H1 (cell line): Measurements from ENCODE around the gene CTNND2. TPM values are rescaled to one million over a fixed set of nuclear protein-coding genes. Genes with fewer than 3 reads are reported as not detected.

Experiments used
- CTCF ChIA-PET: fragments of 300-600 bp; sonication (Branson Sonifier 250); formaldehyde crosslinking; loops from one replicate; lab custom pipeline; 2021; ENCODE audit not compliant: partially characterized antibody; lab: Charles Lee
- POLR2A ChIA-PET: fragments of 300-600 bp; sonication (Branson Sonifier 250); formaldehyde crosslinking; loops from one replicate; lab custom pipeline; 2021; ENCODE audit warnings: inconsistent platforms; ENCODE audit not compliant: partially characterized antibody; lab: Charles Lee
- DNase-seq, 2 experiments: peaks; one replicate each; pipeline versions ENCODE4 v3.0.0 to v3.0.0-alpha.2; 2010 to 2022; ENCODE audit warnings: low spot score in 2 of 2, low read depth in 1 of 2, mixed read lengths in 1 of 2
- FAIRE-seq: peaks from 2 replicates; lab custom pipeline; 2011; peaks lifted over from hg19 to GRCh38; lab: Jason Lieb, UNC
- H2AFZ ChIP-seq: 2 replicates; pipeline ENCODE4 v1.8.1; 2012; ENCODE audit warnings: low read length, inconsistent platforms
- H2AK5ac ChIP-seq: 2 replicates; pipeline ENCODE4 v1.6.1; 2013; ENCODE audit warnings: low read depth, low read length
- H2BK120ac ChIP-seq: replicated peaks from 2 replicates; pipeline ENCODE3; 2013; ENCODE audit warnings: low read depth, low read length, inconsistent platforms
- H2BK12ac ChIP-seq: 2 replicates; pipeline ENCODE4 v1.6.1; 2013; ENCODE audit warnings: low read depth, low read length
- H2BK15ac ChIP-seq: 2 replicates; pipeline ENCODE4 v1.6.1; 2013; ENCODE audit warnings: low read length
- H2BK20ac ChIP-seq: 2 replicates; pipeline ENCODE4 v1.6.1; 2013; ENCODE audit warnings: low read length
- H2BK5ac ChIP-seq: 2 replicates; pipeline ENCODE4 v1.6.1; 2013; ENCODE audit warnings: low read depth, low read length
- H3K14ac ChIP-seq: 2 replicates; pipeline ENCODE4 v1.6.1; 2013; ENCODE audit warnings: inconsistent platforms; ENCODE audit not compliant: insufficient read length
- H3K18ac ChIP-seq: 2 replicates; pipeline ENCODE4 v1.6.1; 2013; ENCODE audit warnings: low read length; ENCODE audit errors: extremely low read depth
- H3K23ac ChIP-seq: 2 replicates; pipeline ENCODE4 v1.6.1; 2013; ENCODE audit warnings: inconsistent platforms; ENCODE audit not compliant: insufficient read length
- H3K23me2 ChIP-seq: 2 replicates; pipeline ENCODE4 v1.6.1; 2013; ENCODE audit warnings: low read depth, low read length
- H3K27ac ChIP-seq: 2 replicates; pipeline ENCODE4 v1.6.1; 2011; ENCODE audit warnings: low read depth, low read length, inconsistent platforms
- H3K27me3 ChIP-seq, 4 experiments: replicated peaks in 1 of 4; 1 replicate in 1 of 4; 2 replicates in 3 of 4; pipeline versions ENCODE4 v1.6.1 to v1.8.1; 2011 to 2013; ENCODE audit warnings: low read length in 3 of 4, mild to moderate bottlenecking in 3 of 4, inconsistent platforms in 2 of 4, mixed read lengths in 2 of 4, moderate library complexity in 1 of 4; ENCODE audit not compliant: control insufficient read depth in 3 of 4, insufficient read depth in 3 of 4; ENCODE audit errors: extremely low read depth in 1 of 4
- H3K36me3 ChIP-seq, 4 experiments: 2 replicates each; pipeline versions ENCODE4 v1.6.1 to v1.8.1; 2011 to 2013; ENCODE audit warnings: mild to moderate bottlenecking in 4 of 4, low read length in 3 of 4, moderate library complexity in 2 of 4, control low read depth in 1 of 4, inconsistent platforms in 1 of 4; ENCODE audit not compliant: insufficient read depth in 4 of 4, control insufficient read depth in 2 of 4
- H3K4ac ChIP-seq: replicated peaks from 2 replicates; pipeline ENCODE3; 2013; ENCODE audit warnings: low read length, low read depth, mixed read lengths, inconsistent platforms; ENCODE audit not compliant: insufficient read length
- H3K4me1 ChIP-seq, 4 experiments: replicated peaks in 1 of 4; 1 replicate in 1 of 4; 2 replicates in 3 of 4; pipeline versions ENCODE4 v1.6.1 to v1.8.1; 2011 to 2013; ENCODE audit warnings: low read length in 3 of 4, inconsistent platforms in 2 of 4, mixed read lengths in 1 of 4; ENCODE audit not compliant: insufficient read depth in 4 of 4, control insufficient read depth in 3 of 4
- H3K4me2 ChIP-seq, 2 experiments: 2 replicates each; pipeline versions ENCODE4 v1.6.1 to v1.8.1; 2011 to 2013; ENCODE audit warnings: low read depth in 2 of 2, low read length in 2 of 2, control low read depth in 1 of 2, inconsistent platforms in 1 of 2, mild to moderate bottlenecking in 1 of 2; ENCODE audit not compliant: insufficient read depth in 1 of 2
- H3K4me3 ChIP-seq, 4 experiments: fragments of 200-600, 300-600 bp in 1 of 4; sonication (generic), shearing (Covaris generic), sonication (Bioruptor Twin) in 1 of 4; 2 replicates each; pipeline versions ENCODE4 v1.5.1 to v1.8.1; 2011 to 2016; ENCODE audit warnings: low read length in 4 of 4, low read depth in 3 of 4, control low read depth in 2 of 4, inconsistent platforms in 2 of 4, mild to moderate bottlenecking in 2 of 4, mixed read lengths in 1 of 4, moderate library complexity in 1 of 4; ENCODE audit not compliant: insufficient read depth in 2 of 4; ENCODE audit errors: extremely low read depth in 1 of 4
- H3K56ac ChIP-seq: replicated peaks from 2 replicates; pipeline ENCODE3; 2013; ENCODE audit warnings: low read depth, mild to moderate bottlenecking, mixed read lengths, low read length, inconsistent platforms; ENCODE audit not compliant: insufficient read length
- H3K79me1 ChIP-seq: 2 replicates; pipeline ENCODE4 v1.6.1; 2013; ENCODE audit warnings: low read depth, low read length, control low read depth
- H3K79me2 ChIP-seq, 2 experiments: 2 replicates each; pipeline versions ENCODE4 v1.6.1 to v1.8.1; 2012 to 2013; ENCODE audit warnings: low read length in 2 of 2, mild to moderate bottlenecking in 2 of 2, inconsistent platforms in 1 of 2; ENCODE audit not compliant: insufficient read depth in 2 of 2, control insufficient read depth in 1 of 2
- H3K9ac ChIP-seq, 4 experiments: replicated peaks in 1 of 4; 1 replicate in 1 of 4; 2 replicates in 3 of 4; pipeline versions ENCODE4 v1.6.1 to v1.8.1; 2011 to 2013; ENCODE audit warnings: low read depth in 3 of 4, low read length in 3 of 4, control low read depth in 2 of 4, mild to moderate bottlenecking in 2 of 4, moderate library complexity in 2 of 4, inconsistent platforms in 1 of 4; ENCODE audit errors: extremely low read depth in 1 of 4
- H3K9me3 ChIP-seq, 2 experiments: 2 replicates each; pipeline versions ENCODE4 v1.6.1 to v1.8.1; 2012 to 2013; ENCODE audit warnings: mild to moderate bottlenecking in 2 of 2, moderate library complexity in 2 of 2, control low read depth in 1 of 2, inconsistent platforms in 1 of 2, low read depth in 1 of 2, low read length in 1 of 2, mixed read lengths in 1 of 2; ENCODE audit not compliant: insufficient read depth in 2 of 2
- H4K20me1 ChIP-seq, 2 experiments: replicated peaks in 1 of 2; 2 replicates each; pipeline versions ENCODE3 to v1.8.1; 2011 to 2013; ENCODE audit warnings: inconsistent platforms in 2 of 2, low read length in 2 of 2, mild to moderate bottlenecking in 1 of 2; ENCODE audit not compliant: insufficient read depth in 2 of 2, control insufficient read depth in 1 of 2
- H4K5ac ChIP-seq: 2 replicates; pipeline ENCODE4 v1.6.1; 2013; ENCODE audit warnings: low read length, low read depth, mixed read lengths, inconsistent platforms; ENCODE audit not compliant: insufficient read length
- H4K8ac ChIP-seq: 2 replicates; pipeline ENCODE4 v1.8.0; 2013; ENCODE audit warnings: mild to moderate bottlenecking, moderate library complexity, low read length, inconsistent platforms; ENCODE audit not compliant: insufficient read depth; ENCODE audit errors: extremely low read depth
- H4K91ac ChIP-seq: replicated peaks from 2 replicates; pipeline ENCODE3; 2013; ENCODE audit warnings: low read length, mixed read lengths, inconsistent platforms; ENCODE audit not compliant: insufficient read length
- BRCA1 ChIP-seq: IDR thresholded peaks from 2 replicates; pipeline ENCODE4 v1.6.1; 2012; ENCODE audit warnings: low read depth, low read length, improper control_type of control experiment
- CBX8 ChIP-seq: fragments of 300-800, 300-1000 bp; sonication (generic); IDR thresholded peaks from 2 replicates; pipeline ENCODE4 v1.7.1; 2016; ENCODE audit warnings: low read depth, low read length, borderline replicate concordance
- KDM1A ChIP-seq: fragments of 200-600, 300-600 bp; sonication (generic); IDR thresholded peaks from 2 replicates; pipeline ENCODE4 v1.7.1; 2016; ENCODE audit warnings: mild to moderate bottlenecking, low read length, borderline replicate concordance
- SIN3A ChIP-seq, 2 experiments: IDR thresholded peaks in 1 of 2; conservative IDR thresholded peaks in 1 of 2; 2 replicates each; pipeline ENCODE4 v1.6.1; 2011 to 2012; ENCODE audit warnings: low read length in 2 of 2, improper control_type of control experiment in 1 of 2, low read depth in 1 of 2, mild to moderate bottlenecking in 1 of 2
- SP1 ChIP-seq: IDR thresholded peaks from 2 replicates; pipeline ENCODE4 v1.6.1; 2011; ENCODE audit warnings: low read depth, low read length
- WGBS, 2 experiments: shearing (Covaris generic) in 1 of 2; methylation state at CpG; one replicate each; pipeline versions ENCODE4 v1.1.6 to v1.1.7; 2013 to 2015; ENCODE audit warnings: low lambda C conversion rate in 2 of 2, mixed read lengths in 2 of 2, inconsistent platforms in 1 of 2, low coverage in 1 of 2, missing lambda C conversion rate in 1 of 2; ENCODE audit not compliant: insufficient replicate concordance in 2 of 2, insufficient coverage in 1 of 2, insufficient read length in 1 of 2; ENCODE audit errors: extremely low coverage in 1 of 2, missing lambda C conversion rate in 1 of 2; 5-methylcytosine and 5-hydroxymethylcytosine counted together
- polyA plus RNA-seq, 7 experiments: library from polyadenylated mRNA; depleted of rRNA in 3 of 7; stranded (reverse) in 5 of 7; unstranded in 2 of 7; fragments of >200 nt in 5 of 7; fragments of 200-250 nt in 2 of 7; gene quantifications; 1 replicate in 5 of 7; 2 replicates in 1 of 7; 4 replicates in 1 of 7; pipeline versions ENCODE4 v1.2.1 to v1.2.3, GENCODE V29; 2011 to 2013; ENCODE audit warnings: missing spikeins in 2 of 7, mixed read lengths in 2 of 7
- total RNA-seq: library from RNA; stranded (reverse); fragmentation: NEBNext Ultra II Directional; extraction: Animal tissue kit (Norgen Biotek cat#: 25700); gene quantifications from 2 replicates; pipeline ENCODE4 v1.2.1, GENCODE V29; 2021

The CTNND2 gene
- total and polyA plus RNA-seq, 2 of the 8 experiments (the other 6 are each of a cell fraction or from before 2014, with no cell fraction given): 7.4 to 14.2 TPM

DNA sequence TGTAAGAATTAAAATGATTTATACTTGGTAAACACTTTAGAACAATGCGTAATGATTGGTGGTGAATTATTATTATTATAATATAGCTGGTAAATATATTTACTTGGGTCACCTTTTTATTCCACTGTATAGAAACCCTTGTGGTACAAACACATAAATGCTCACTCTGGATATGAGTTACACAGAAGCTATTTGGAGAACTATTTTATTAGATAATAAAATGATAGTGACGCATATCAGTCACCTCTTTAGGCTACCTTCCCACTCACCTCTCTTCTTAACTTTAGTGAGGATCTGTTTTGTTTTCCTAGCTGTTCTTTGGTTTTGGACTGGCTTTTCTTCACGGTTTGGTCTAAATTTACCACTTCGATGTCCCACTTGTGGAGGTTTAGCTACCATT lies 605.4 kb downstream of the CTNND2 start:
- Histone ChIP-seq H3K4me1 (no peaks in the 10 kb centered on the region), H3K27ac (no peak overlapping the region), H4K5ac (no peak overlapping the region), H3K9me3 (no peaks in the 10 kb centered on the region), H3K79me1 (no peaks in the 10 kb centered on the region), H4K91ac (no peak overlapping the region), H3K4me3 (no peak overlapping the region), H2BK5ac (no peak overlapping the region), H2BK120ac (no peak overlapping the region), H2AFZ (no peak overlapping the region), H2BK20ac (no peak overlapping the region), H3K27me3 (no peaks in the 10 kb centered on the region), H4K20me1 (no peaks in the 10 kb centered on the region), H2AK5ac (no peak overlapping the region), H3K56ac (no peak overlapping the region), H2BK12ac (no peak overlapping the region), H3K9ac (no peak overlapping the region), H3K4ac (no peak overlapping the region), H3K23ac (no peak overlapping the region), H3K18ac (no peak overlapping the region), H3K79me2 (no peaks in the 10 kb centered on the region), H2BK15ac (no peak overlapping the region), H3K36me3 (no peaks in the 10 kb centered on the region), H4K8ac (no peak overlapping the region), H3K23me2 (no peaks in the 10 kb centered on the region), H3K14ac (no peak overlapping the region), H3K4me2 (no peak overlapping the region)
- no peak for TF ChIP-seq SP1
- TF ChIP-seq BRCA1: no peak
- no peak for TF ChIP-seq KDM1A
- TF ChIP-seq CBX8: no peak
- TF ChIP-seq SIN3A (conservative IDR thresholded peaks at IDR 0.05 in 1 of 2, IDR thresholded peaks at IDR 0.05 in 1 of 2; ENCODE audit: low read depth in 1 of 2, low read length in 2 of 2): no peak
- ChIA-PET POLR2A (no interaction called here), CTCF (interaction anchor here (1.3 to 1.6 kb wide), 2 partner anchors 10 to 30 kb away, joined by 3 to 6 read pairs; no protein-coding TSS in a partner anchor)
- 89% methylated on average over 4 of the region's 4 CpGs; no CpG with 5 or more reads in 1 of the 2 experiments for WGBS, 2 experiments
- FAIRE-seq (no peak), DNase-seq (no peak)
